Activated CD4-positive, alpha-beta T cell treated with anti-CD3 and anti-CD28 coated beads, Interleukin-2, amount 50 U/mL, for 16 hours (primary cell): ENCODE results near the gene IGF2.
A peak's percentile ranks its signal among the peaks of the same experiment; 100 is the strongest.

ENCODE experiments used
- DNase-seq: peaks from one replicate; pipeline ENCODE4 v3.0.0-alpha.2; 2020

The IGF2 gene

GRCh38 chr11:2153581-2154194 is 14.5 kb upstream of the IGF2 start:
- DNase-seq, result no peak

DNA sequence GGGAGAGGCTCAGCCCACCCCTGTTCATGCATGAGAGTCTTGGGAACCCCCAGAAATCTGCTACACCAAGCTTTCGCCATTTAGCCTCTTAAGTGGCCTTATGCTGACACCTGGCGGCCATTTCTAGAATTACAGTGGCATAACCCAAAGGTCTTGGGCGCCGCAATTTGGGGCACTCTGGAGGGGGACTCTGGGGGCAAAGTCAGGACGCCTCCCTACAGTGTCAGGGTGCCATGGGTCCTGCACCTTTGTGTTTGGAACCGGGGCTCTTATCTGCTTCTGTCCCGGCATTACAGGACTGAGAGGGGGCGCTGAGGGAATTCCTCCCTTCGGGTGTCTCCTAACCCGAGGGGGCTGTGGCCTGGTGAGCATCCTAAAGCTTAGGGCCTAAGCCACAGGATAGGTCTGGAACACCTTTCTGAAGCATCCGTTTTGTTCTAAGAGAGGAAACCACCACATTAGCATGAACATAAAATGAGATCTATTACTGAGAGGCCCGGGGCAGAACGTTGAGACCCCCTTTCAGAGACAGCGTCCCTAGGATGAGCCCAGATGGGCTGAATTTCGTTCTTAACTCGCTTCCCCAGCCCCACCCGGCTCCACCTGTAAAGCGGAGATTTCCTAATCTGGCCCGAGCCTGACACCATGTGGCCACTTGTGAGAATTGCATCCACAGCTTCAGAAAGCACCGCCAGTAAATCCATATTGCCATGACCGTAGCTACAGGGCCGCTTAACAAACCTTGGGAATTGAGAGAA is 12.5 kb upstream of the IGF2 start:
- peak; percentile 77 for DNase-seq

- no peak for DNase-seq
Observed at GRCh38 chr11:2149864-2150847, 11.0 kb upstream of the IGF2 start.

- DNase-seq, result no peak
Observed at GRCh38 chr11:2149460-2149859, 10.3 kb upstream of the IGF2 start.

DNA sequence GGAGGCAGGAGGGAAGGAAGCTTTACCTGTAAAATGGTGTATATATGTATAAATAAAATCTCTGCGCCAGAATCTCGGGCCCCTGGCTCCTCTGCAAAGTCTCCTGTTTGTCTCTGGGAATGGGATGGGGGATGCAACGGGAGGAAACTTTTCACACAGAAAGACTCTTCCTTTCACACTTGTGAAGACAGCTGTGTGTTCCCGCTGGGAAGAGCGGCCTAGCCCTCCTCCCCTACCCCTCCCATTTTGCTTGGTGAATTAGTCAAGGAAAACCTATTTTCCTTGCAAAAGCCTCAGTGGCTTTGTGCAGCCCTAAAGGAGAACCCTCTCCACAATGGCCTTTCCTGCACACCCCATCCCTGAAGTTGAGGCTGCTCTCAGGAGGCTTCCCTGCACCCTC is 9.4 kb upstream of the IGF2 start:
- DNase-seq, result no peak

- DNase-seq, result no peak
Observed at GRCh38 chr11:2147391-2147790, 8.2 kb upstream of the IGF2 start.

DNA sequence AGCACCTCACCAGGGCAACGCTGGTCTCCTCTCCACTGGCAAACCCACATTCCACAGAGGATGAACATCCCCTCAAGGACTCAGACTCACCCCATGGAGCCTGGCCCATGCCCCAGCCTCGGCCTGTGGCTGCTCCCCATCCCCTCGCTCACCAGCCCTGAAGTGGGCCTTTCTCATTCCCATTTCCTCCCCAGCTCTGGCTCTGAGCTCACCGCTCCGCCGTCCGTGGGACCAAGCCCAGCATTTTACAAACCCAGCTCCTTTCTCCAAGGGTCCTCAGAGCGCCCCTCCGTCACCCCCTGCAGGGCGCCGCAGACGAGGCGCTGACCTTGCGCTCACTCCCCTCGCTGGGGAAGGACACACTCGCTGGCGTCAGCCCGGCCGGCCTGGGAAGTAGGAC is 6.9 kb upstream of the IGF2 start:
- no peak for DNase-seq

- no peak for DNase-seq
Observed at GRCh38 chr11:2144544-2145248, 5.5 kb upstream of the IGF2 start.

- DNase-seq, result no peak
Observed at GRCh38 chr11:2143799-2144543, 4.8 kb upstream of the IGF2 start.

DNA sequence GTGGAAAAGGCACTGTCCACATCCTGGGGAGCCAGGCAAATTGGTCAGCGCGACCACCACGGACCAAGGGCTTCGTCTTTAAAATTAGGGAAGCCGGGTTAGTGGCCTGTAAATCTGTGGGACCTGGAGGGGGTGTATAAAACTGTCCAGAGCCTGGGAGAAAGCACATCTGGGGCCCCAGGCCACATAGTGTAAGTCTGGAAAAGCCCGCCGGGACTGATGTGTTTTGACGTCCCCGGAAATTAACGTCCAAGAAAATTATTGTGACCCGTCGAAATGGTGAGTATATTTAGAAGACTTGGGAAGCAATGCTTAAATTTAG is 4.2 kb upstream of the IGF2 start:
- no peak for DNase-seq

DNA sequence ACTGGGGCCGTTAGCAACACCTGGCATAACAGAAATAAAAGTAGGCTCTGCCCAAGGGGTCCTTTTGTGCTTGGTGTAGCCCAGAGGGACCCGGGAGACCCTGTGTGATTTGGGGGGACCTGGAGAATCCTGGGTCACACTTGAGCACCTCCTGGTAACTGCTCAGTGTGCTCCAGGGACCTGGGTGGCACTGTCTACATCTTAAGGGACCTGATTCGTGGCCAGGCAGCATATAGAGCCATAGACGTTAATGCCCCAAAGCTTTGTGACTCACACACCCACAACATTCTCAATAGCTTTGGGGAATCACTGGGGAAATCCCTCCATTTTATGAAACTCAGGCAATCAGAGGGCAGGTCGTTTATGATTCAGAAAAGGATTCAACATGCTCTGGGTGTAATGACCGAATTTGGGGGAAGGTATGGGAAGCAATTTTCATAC is 3.6 kb upstream of the IGF2 start:
- DNase-seq, result peak; percentile 78

DNA sequence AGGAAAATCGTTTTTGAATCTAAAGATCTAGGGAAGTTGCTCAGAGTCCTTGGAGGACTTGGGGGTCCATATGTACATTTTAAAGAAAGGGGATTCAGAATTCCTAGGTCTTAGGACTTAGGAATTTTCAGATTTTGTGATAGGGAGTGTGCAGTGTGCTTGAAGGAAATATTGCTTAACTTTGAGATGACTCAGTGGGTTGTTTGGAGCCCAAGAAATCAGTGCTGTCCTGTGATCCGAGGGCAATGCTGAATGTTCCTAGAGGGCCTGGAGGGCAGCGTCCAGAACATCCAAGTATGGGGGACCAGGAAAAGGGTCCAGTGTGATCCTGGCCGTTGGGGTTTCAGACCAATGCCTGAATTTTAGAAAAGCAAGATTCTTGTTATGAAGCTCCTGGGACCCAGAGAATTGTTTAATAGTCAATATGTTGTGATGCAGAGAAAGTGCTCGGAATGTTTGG is 3.1 kb upstream of the IGF2 start:
- no peak for DNase-seq

- DNase-seq, result no peak
Observed at GRCh38 chr11:2140411-2141400, 1.5 kb upstream of the IGF2 start.

DNA sequence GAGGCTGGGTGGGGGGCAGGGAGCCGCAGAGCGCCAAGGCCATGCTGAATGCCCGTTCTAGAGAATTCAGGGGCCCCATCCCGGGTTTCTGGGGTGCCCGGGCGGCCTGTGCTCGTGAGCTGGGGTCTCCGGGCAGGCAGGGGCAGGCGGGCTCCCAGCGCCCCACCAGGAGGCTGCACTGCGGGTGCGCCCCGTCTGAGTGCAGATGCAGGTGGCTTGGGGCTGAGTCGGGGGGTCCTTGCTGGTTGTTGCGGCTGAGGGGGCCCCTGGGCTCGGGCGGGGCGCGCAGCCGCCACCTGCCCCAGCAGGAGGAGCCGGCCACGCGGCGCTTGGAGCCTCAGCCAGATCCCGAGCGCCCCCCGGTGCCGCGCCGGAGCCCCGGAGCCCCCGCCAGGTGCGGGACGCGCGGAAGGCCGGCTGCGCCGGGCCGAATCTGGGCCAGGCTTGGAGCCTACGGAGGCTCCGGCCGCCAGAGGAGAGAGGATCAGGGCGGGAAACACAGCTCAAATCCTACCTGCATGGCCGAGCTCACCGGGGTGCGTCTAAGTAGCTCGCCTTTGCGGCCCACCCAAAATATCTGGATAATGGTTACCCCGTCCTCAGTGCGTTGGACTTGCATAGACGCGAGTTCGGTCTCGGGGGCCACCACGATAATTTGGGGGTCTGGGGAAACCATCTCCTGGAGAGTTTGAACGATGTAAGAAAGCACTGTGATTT is 590 bp upstream of the IGF2 start:
- no peak for DNase-seq

DNA sequence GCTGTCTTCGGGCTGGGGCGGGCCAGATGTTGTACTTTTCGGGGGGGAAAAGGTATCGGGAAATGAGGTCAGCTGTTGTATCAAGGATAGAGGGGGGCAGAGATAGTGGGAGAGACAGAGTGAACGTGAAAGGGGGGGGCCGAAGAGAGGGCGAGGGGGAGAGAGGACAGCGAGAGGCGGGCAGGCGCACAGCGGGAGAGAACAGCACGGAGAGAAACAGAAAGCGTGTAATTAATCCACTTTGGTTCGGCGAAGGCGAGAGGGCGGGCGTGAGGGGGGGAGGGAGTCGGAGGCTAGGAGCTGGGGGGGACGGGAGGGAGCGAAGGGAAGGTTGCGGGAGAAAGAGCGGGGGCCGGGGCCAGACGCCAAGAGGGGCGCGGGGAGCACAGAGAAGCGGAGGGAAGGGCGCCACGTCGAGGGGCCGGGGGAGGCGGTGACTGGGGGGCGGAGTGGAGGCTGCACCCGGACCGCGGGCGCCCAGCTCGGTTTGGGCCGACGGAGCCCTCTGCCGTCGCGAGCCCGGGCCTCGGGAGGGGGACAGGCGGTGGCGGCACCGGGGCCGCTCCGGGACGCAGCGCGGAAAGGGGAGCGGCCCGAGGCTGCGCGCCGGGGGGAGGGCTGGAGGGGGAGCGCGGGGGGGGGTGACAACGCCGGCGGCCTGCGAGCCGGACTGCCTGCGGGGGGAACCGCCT is 612 bp downstream of the IGF2 start:
- no peak for DNase-seq

DNA sequence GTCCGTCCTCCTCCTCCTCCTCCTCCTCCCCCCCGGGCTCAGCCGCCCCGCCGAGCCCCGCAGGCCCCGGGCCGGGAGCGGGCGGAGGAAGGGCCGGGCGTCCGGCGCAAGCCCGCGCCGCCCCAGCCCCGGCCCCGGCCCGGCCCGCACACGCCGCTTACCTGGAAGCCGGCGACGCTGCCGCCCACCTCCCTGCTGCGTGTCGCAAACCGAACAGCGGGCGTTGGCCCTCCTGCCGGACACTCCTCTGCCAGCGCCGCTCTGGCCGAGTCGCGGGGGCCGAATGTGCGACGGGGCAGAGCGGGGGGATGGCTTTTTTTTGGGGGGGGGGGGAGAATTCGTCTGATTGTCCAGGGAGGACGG is 1.1 kb downstream of the IGF2 start:
- no peak for DNase-seq

- no peak for DNase-seq
Observed at GRCh38 chr11:2137202-2138067, 1.8 kb downstream of the IGF2 start.

GRCh38 chr11:2136952-2137201 is 2.3 kb downstream of the IGF2 start:
- no peak for DNase-seq
